K562 (cell line): ENCODE measurements around the gene LRP4. TPM values are rescaled to one million over a fixed set of nuclear protein-coding genes. Genes with fewer than 3 reads are reported as not detected.

Experiments
- BHLHE40 ChIP-seq: IDR thresholded peaks from 2 replicates; pipeline ENCODE4 v1.6.1; 2011; ENCODE audit warnings: low read length, improper control_type of control experiment
- EP400 ChIP-seq: fragments of 450-650 bp; IDR thresholded peaks from 2 replicates; pipeline ENCODE4 v1.6.1; 2017; ENCODE audit warnings: antibody characterized with exemption, mild to moderate bottlenecking, moderate library complexity
- KAT2B ChIP-seq: IDR thresholded peaks from one replicate; pipeline ENCODE4 v1.6.1; 2012; ENCODE audit warnings: low read depth, mild to moderate bottlenecking, control low read depth, inconsistent platforms, low read length, moderate library complexity
- MYBL2 ChIP-seq, 2 experiments: fragments of 450-650 bp in 1 of 2; sonication (generic) in 1 of 2; formaldehyde crosslinking in 1 of 2; IDR thresholded peaks; 2 replicates each; pipeline versions ENCODE4 v1.6.1 to v1.8.1; 2017 to 2022; ENCODE audit warnings: borderline replicate concordance in 1 of 2, inconsistent platforms in 1 of 2, low read depth in 1 of 2, mild to moderate bottlenecking in 1 of 2, missing genetic modification reagents in 1 of 2, moderate library complexity in 1 of 2
- PTTG1 ChIP-seq: fragments of 450-650 bp; IDR thresholded peaks from 2 replicates; pipeline ENCODE4 v1.6.1; 2016; ENCODE audit warnings: low read depth, mild to moderate bottlenecking, missing genetic modification characterization, missing compliant biosample characterization
- RBM22 ChIP-seq: fragments of 200-400 bp; formaldehyde crosslinking; IDR thresholded peaks from 2 replicates; pipeline ENCODE4 v1.6.1; 2018; ENCODE audit warnings: low read length, low read depth; ENCODE audit not compliant: poor library complexity, severe bottlenecking
- SMAD3 ChIP-seq: fragments of 450-650 bp; formaldehyde crosslinking; conservative IDR thresholded peaks from 2 replicates; pipeline ENCODE4 v1.4.0; 2020; ENCODE audit warnings: mild to moderate bottlenecking
- SPI1 ChIP-seq: IDR thresholded peaks from 2 replicates; pipeline ENCODE4 v1.6.1; 2011; ENCODE audit warnings: low read depth, low read length, control low read depth, borderline replicate concordance
- XRCC5 ChIP-seq: fragments of 200-400 bp; formaldehyde crosslinking; IDR thresholded peaks from 2 replicates; pipeline ENCODE4 v1.6.1; 2017; ENCODE audit warnings: low read depth, mild to moderate bottlenecking, low read length
- ZNF431 ChIP-seq: sonication (generic); formaldehyde crosslinking; IDR thresholded peaks from 2 replicates; pipeline ENCODE4 v1.8.0; 2022; ENCODE audit warnings: mild to moderate bottlenecking, missing genetic modification reagents
- polyA plus RNA-seq, 8 experiments: library from polyadenylated mRNA; depleted of rRNA in 4 of 8; stranded (reverse) in 5 of 8; unstranded in 3 of 8; fragments of >200 nt; fragmentation: Nextera tagmentation in 2 of 8; fragmentation: Illumina TruSeq in 1 of 8; extraction: Ambion mirVana in 2 of 8; extraction: Trizol in 1 of 8; gene quantifications; 2 replicates each; pipeline versions ENCODE4 v1.2.1 to v1.2.3, GENCODE V29; 2011 to 2014; ENCODE audit warnings: inconsistent platforms in 1 of 8, missing spikeins in 1 of 8
- total RNA-seq, 7 experiments: library from RNA; depleted of rRNA in 6 of 7; stranded (reverse); fragments of >200 nt in 6 of 7; fragmentation: Illumina TruSeq in 2 of 7; extraction: Trizol in 2 of 7; gene quantifications; 2 replicates each; pipeline versions ENCODE4 v1.2.1 to v1.2.3, GENCODE V29; 2011 to 2021; ENCODE audit warnings: low replicate concordance in 1 of 7
- TF ChIP-seq, protein P1 (sequence below): fragments of 250-450 bp; sonication (Bioruptor Pico); IDR thresholded peaks from 2 replicates; pipeline ENCODE4 v1.9.0; 2021; ENCODE audit warnings: mild to moderate bottlenecking, inconsistent platforms
- TF ChIP-seq, protein P2 (sequence below), 2 experiments: fragments of 450-650 bp; conservative IDR thresholded peaks; 2 replicates each; pipeline ENCODE4 v1.6.1; 2017; ENCODE audit warnings: mild to moderate bottlenecking in 2 of 2, moderate library complexity in 2 of 2
- TF ChIP-seq, protein P3 (sequence below): fragments of 450-650 bp; formaldehyde crosslinking; IDR thresholded peaks from 2 replicates; pipeline ENCODE4 v1.4.0; 2020; ENCODE audit warnings: mild to moderate bottlenecking, moderate library complexity
- TF ChIP-seq, protein P4 (sequence below): sonication (generic); formaldehyde crosslinking; IDR thresholded peaks from 2 replicates; pipeline ENCODE4 v1.8.0; 2022; ENCODE audit warnings: mild to moderate bottlenecking, missing genetic modification reagents
- TF ChIP-seq, protein P5 (sequence below): fragments of 250-450 bp; sonication (Bioruptor Pico); IDR thresholded peaks from 2 replicates; pipeline ENCODE4 v1.8.0; 2022; ENCODE audit warnings: inconsistent platforms

Gene LRP4
- total and polyA plus RNA-seq, 9 of the 15 experiments (the other 6 are each of a cell fraction or from before 2014, with no cell fraction given) = 0.04 to 0.54 (median 0.10) TPM

DNA sequence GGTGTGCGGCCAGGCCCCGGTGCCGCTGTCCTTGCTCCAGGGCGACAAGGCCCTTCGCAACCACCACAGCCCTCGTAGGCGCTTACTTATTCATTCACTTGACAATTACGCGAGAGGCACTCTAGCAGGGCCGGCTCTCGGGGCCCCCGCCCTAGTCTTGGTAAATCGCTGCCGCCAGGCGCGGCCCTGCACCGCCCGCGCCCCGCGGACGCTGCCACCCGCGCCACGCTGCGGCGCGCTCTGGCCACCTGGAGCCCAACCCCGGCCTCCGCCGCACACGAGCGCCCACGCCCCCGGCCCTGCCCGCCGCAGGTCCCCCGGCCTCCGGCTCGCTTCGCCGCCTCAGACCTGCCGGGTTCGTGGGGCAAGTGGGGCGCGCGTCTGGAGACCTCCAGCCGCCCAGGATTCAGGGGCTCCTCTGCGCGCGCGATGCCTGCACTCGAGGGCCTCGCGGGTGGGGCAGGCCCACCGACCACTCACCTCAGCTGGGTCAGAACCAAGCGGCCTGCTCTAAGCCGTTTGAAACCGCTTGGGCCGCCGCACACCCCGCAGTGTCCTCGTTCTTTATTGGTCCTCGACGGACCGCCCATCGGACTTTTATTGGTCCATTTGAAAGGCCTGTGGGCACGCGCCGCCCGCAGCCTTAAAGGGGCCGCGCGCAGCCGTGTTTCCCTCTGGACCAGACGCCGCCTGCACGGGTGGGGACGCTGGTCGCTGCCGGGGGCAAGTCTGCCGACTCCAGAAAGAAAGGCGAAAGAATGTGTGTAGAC is 72.4 kb downstream of the LRP4 start, which contains the start of gene CKAP5 (continued):
- TF ChIP-seq, protein P1, sequence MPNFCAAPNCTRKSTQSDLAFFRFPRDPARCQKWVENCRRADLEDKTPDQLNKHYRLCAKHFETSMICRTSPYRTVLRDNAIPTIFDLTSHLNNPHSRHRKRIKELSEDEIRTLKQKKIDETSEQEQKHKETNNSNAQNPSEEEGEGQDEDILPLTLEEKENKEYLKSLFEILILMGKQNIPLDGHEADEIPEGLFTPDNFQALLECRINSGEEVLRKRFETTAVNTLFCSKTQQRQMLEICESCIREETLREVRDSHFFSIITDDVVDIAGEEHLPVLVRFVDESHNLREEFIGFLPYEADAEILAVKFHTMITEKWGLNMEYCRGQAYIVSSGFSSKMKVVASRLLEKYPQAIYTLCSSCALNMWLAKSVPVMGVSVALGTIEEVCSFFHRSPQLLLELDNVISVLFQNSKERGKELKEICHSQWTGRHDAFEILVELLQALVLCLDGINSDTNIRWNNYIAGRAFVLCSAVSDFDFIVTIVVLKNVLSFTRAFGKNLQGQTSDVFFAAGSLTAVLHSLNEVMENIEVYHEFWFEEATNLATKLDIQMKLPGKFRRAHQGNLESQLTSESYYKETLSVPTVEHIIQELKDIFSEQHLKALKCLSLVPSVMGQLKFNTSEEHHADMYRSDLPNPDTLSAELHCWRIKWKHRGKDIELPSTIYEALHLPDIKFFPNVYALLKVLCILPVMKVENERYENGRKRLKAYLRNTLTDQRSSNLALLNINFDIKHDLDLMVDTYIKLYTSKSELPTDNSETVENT = no peak; the same call in 1 of the 2 replicates
- TF ChIP-seq, protein P2, sequence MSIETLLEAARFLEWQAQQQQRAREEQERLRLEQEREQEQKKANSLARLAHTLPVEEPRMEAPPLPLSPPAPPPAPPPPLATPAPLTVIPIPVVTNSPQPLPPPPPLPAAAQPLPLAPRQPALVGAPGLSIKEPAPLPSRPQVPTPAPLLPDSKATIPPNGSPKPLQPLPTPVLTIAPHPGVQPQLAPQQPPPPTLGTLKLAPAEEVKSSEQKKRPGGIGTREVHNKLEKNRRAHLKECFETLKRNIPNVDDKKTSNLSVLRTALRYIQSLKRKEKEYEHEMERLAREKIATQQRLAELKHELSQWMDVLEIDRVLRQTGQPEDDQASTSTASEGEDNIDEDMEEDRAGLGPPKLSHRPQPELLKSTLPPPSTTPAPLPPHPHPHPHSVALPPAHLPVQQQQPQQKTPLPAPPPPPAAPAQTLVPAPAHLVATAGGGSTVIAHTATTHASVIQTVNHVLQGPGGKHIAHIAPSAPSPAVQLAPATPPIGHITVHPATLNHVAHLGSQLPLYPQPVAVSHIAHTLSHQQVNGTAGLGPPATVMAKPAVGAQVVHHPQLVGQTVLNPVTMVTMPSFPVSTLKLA (conservative IDR thresholded peaks at IDR 0.05) = peak; percentile 91 to 94
- no peak for TF ChIP-seq XRCC5
- peak; percentile 99 for TF ChIP-seq EP400
- TF ChIP-seq KAT2B = no peak
- TF ChIP-seq, protein P3, sequence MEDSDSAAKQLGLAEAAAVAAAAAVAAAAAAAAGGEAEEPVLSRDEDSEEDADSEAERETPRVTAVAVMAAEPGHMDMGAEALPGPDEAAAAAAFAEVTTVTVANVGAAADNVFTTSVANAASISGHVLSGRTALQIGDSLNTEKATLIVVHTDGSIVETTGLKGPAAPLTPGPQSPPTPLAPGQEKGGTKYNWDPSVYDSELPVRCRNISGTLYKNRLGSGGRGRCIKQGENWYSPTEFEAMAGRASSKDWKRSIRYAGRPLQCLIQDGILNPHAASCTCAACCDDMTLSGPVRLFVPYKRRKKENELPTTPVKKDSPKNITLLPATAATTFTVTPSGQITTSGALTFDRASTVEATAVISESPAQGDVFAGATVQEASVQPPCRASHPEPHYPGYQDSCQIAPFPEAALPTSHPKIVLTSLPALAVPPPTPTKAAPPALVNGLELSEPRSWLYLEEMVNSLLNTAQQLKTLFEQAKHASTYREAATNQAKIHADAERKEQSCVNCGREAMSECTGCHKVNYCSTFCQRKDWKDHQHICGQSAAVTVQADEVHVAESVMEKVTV (CRISPR knock-in tag) = no peak
- TF ChIP-seq MYBL2 (IDR thresholded peaks at IDR 0.05; ENCODE audit: low read depth) = peak; percentile 99
- TF ChIP-seq MYBL2 (CRISPR knock-in tag; IDR thresholded peaks at IDR 0.05; ENCODE audit: borderline replicate concordance) = peak; percentile 96; the same call in 1 of the 2 replicates
- TF ChIP-seq PTTG1 (tag) = no peak
- peak; percentile 74 for TF ChIP-seq ZNF431
- no peak for TF ChIP-seq SMAD3 (CRISPR knock-in tag)
- TF ChIP-seq, protein P4, sequence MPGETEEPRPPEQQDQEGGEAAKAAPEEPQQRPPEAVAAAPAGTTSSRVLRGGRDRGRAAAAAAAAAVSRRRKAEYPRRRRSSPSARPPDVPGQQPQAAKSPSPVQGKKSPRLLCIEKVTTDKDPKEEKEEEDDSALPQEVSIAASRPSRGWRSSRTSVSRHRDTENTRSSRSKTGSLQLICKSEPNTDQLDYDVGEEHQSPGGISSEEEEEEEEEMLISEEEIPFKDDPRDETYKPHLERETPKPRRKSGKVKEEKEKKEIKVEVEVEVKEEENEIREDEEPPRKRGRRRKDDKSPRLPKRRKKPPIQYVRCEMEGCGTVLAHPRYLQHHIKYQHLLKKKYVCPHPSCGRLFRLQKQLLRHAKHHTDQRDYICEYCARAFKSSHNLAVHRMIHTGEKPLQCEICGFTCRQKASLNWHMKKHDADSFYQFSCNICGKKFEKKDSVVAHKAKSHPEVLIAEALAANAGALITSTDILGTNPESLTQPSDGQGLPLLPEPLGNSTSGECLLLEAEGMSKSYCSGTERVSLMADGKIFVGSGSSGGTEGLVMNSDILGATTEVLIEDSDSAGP (CRISPR knock-in tag) = peak; percentile 100
- TF ChIP-seq BHLHE40 = peak; percentile 91
- TF ChIP-seq, protein P5, sequence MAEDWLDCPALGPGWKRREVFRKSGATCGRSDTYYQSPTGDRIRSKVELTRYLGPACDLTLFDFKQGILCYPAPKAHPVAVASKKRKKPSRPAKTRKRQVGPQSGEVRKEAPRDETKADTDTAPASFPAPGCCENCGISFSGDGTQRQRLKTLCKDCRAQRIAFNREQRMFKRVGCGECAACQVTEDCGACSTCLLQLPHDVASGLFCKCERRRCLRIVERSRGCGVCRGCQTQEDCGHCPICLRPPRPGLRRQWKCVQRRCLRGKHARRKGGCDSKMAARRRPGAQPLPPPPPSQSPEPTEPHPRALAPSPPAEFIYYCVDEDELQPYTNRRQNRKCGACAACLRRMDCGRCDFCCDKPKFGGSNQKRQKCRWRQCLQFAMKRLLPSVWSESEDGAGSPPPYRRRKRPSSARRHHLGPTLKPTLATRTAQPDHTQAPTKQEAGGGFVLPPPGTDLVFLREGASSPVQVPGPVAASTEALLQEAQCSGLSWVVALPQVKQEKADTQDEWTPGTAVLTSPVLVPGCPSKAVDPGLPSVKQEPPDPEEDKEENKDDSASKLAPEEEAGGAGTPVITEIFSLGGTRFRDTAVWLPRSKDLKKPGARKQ = no peak
- TF ChIP-seq RBM22 = no peak
- TF ChIP-seq SPI1 = no peak
